Gastroesophageal sphincter (tissue), 3 donors: ENCODE data around the gene PTPRN2.

Experiments
- CTCF ChIP-seq, 4 experiments: fragments of 200-600 bp in 2 of 4; fragments of 450-650 bp in 2 of 4; sonication (generic) in 1 of 4; IDR thresholded peaks; one replicate each; pipeline ENCODE4 v1.5.1; 2017 to 2019; ENCODE audit warnings: antibody characterized with exemption in 4 of 4, mild to moderate bottlenecking in 2 of 4, moderate library complexity in 2 of 4
- EP300 ChIP-seq: sonication (generic); formaldehyde crosslinking; IDR thresholded peaks from one replicate; pipeline ENCODE4 v1.6.1; 2017; ENCODE audit warnings: antibody characterized with exemption, mild to moderate bottlenecking
- POLR2A ChIP-seq, 2 donors: fragments of 450-650 bp; IDR thresholded peaks; one replicate each; pipeline ENCODE4 v1.6.1; 2017; ENCODE audit warnings: antibody characterized with exemption in 2 of 2, mild to moderate bottlenecking in 2 of 2, moderate library complexity in 1 of 2
- POLR2AphosphoS5 ChIP-seq: sonication (generic); formaldehyde crosslinking; IDR thresholded peaks from one replicate; pipeline ENCODE4 v1.6.1; 2017; ENCODE audit warnings: antibody characterized with exemption

DNA sequence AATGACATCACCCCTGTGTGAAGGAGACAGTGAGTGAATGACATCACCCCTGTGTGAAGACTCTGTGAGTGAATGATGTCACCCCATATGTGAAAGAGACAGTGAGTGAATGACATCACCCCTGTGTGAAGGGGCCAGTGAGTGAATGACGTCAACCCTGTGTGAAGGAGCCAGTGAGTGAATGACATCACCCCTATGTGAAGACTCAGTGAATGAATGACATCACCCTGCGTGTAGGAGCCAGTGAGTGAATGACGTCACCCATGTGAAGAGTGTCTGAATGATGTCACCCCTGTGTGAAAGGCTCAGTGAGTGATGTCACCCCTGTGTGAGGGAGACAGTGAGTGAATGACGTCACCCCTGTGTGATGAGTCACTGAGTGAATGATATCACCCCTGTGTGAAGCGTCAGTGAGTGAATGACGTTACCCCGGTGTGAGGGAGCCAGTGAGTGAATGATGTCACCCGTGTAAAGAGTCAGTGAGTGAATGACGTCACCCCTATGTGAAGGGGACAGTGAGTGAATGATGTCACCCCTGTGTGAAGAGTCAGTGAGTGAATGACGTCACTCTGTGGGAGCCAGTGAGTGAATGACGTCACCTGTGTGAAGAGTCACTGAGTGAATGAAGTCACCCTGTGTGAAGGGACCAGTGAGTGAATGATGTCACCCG, 478.1 kb downstream of the PTPRN2 start:
- TF ChIP-seq CTCF (IDR thresholded peaks at IDR 0.05) (no peak), EP300 (no peak), POLR2A (IDR thresholded peaks at IDR 0.05) (no peak), POLR2AphosphoS5 (no peak)
